HFFc6 (cell line): Measurements from ENCODE around the gene TSTD2. TPM values are rescaled to one million over a fixed set of nuclear protein-coding genes. Genes with fewer than 3 reads are reported as not detected.

Experiments
- DNase-seq: peaks from one replicate; pipeline ENCODE4 v3.0.0-alpha.2; 2018
- H3K27ac Mint-ChIP-seq: 2 replicates; pipeline ENCODE4 v1.8.0; 2020; ENCODE audit warnings: mild to moderate bottlenecking, mixed read lengths
- H3K27me3 Mint-ChIP-seq: 2 replicates; pipeline ENCODE4 v1.8.0; 2021; ENCODE audit warnings: mild to moderate bottlenecking, moderate library complexity, mixed read lengths; ENCODE audit not compliant: insufficient read depth
- H3K36me3 Mint-ChIP-seq: 2 replicates; pipeline ENCODE4 v1.8.0; 2021; ENCODE audit warnings: low read depth, mixed read lengths
- H3K4me1 Mint-ChIP-seq: 2 replicates; pipeline ENCODE4 v1.8.0; 2020; ENCODE audit warnings: low read depth, mixed read lengths
- H3K4me3 Mint-ChIP-seq: 2 replicates; pipeline ENCODE4 v1.8.0; 2020; ENCODE audit warnings: mild to moderate bottlenecking, moderate library complexity, mixed read lengths
- H3K9me3 Mint-ChIP-seq: 2 replicates; pipeline ENCODE4 v1.8.0; 2020; ENCODE audit warnings: mild to moderate bottlenecking, mixed read lengths
- total RNA-seq, 6 experiments: library from RNA; stranded (reverse); fragmentation: NEBNext Ultra II Directional; extraction: Animal tissue kit (Norgen Biotek cat#: 25700); gene quantifications; 2 replicates in 1 of 6; 3 replicates in 5 of 6; pipeline ENCODE4 v1.2.3, GENCODE V29; 2021
- TF ChIP-seq, protein P1 (sequence below): fragments of 200-600 bp; sonication (generic); IDR thresholded peaks from 2 replicates; pipeline ENCODE4 v1.5.0; 2021; ENCODE audit warnings: antibody characterized with exemption, mild to moderate bottlenecking

TSTD2 gene
- total RNA-seq, 6 experiments from 2014 or later = 7.0 to 10.7 (median 8.6) TPM

DNA sequence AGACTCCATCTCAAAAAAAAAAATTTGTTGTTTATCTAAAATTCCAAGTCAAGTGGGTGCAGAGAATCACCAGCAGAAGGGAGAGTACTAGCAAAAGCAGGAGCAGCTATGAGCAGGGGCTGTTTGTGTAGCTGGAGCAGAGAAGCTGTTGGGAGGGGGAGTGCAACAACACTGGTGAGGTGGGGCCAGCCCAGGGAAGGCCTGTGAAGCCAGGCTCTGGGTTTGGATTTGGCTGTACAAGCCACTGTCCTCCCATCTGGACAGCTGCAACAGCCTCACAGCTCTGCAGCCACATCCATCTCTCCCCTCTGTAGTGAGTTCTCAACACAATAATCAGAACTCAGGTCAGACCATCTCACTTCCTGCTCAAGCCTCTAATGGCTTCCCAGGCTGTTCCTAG is 72.3 kb downstream of the TSTD2 start:
- Mint-ChIP-seq H3K27ac (no peak overlapping the region), H3K36me3 (no peaks in the 10 kb centered on the region), H3K4me3 (no peak overlapping the region), H3K4me1 (peaks cover 19% of the 10 kb centered on the region), H3K27me3 (peaks cover 40% of the 10 kb centered on the region), H3K9me3 (no peaks in the 10 kb centered on the region)
- no peak for DNase-seq
- TF ChIP-seq, protein P1, sequence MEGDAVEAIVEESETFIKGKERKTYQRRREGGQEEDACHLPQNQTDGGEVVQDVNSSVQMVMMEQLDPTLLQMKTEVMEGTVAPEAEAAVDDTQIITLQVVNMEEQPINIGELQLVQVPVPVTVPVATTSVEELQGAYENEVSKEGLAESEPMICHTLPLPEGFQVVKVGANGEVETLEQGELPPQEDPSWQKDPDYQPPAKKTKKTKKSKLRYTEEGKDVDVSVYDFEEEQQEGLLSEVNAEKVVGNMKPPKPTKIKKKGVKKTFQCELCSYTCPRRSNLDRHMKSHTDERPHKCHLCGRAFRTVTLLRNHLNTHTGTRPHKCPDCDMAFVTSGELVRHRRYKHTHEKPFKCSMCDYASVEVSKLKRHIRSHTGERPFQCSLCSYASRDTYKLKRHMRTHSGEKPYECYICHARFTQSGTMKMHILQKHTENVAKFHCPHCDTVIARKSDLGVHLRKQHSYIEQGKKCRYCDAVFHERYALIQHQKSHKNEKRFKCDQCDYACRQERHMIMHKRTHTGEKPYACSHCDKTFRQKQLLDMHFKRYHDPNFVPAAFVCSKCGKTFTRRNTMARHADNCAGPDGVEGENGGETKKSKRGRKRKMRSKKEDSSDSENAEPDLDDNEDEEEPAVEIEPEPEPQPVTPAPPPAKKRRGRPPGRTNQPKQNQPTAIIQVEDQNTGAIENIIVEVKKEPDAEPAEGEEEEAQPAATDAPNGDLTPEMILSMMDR = no peak

GRCh38 chr9:97560154-97560553 is 73.0 kb downstream of the TSTD2 start:
- no peak for DNase-seq
- Mint-ChIP-seq H3K4me3 (no peak overlapping the region), H3K27ac (no peak overlapping the region), H3K27me3 (peaks cover 46% of the 10 kb centered on the region), H3K9me3 (no peaks in the 10 kb centered on the region), H3K36me3 (no peaks in the 10 kb centered on the region), H3K4me1 (peaks cover 19% of the 10 kb centered on the region)
- TF ChIP-seq, protein P1 = no peak

DNA sequence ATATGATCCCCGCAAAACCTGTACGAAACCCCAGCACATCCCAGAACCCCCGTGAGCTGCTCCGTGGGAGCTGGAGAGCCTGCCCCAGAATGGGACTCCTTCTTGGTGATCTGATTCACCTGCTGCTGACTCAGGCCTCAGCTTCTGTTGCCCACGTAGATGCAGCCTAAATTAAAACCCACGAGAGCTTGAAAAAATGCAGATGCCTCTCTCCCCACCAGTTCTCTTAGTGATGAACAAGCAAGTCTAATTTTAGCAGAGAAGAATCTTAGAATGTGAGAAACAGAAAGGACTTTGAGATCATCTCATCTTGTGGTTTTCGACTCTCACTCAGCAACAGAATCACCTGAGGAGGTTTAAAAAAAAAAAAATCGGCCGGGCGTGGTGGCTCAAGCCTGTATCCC is 74.1 kb downstream of the TSTD2 start:
- TF ChIP-seq, protein P1 = no peak
- no peak for DNase-seq
- Mint-ChIP-seq H3K27me3 (peaks cover 54% of the 10 kb centered on the region), H3K27ac (no peak overlapping the region; the same call in 1 of the 2 replicates), H3K4me3 (peak overlapping the region; percentile 0; the same call in 1 of the 2 replicates), H3K36me3 (no peaks in the 10 kb centered on the region), H3K9me3 (no peaks in the 10 kb centered on the region), H3K4me1 (peaks cover 10% of the 10 kb centered on the region)

DNA sequence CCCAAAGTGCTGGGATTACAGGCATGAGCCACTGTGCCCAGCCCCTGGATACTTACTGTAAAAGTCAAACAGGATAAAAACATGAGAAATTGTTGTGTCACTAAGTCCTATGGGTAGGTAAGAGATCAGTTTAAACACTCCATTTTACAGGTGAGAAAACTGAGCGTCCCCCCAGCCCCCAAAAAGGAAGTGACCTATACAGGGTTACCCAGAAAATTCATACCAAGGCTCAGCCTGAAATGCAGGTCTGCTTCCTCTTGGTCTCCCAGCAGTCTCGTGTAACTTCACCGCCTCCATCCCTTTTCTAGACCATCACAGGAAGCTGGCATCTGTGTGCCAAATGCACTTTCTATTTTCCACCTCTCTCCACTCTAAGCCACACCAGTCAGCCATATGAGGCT is 74.5 kb downstream of the TSTD2 start:
- peaks cover 57% of the 10 kb centered on the region for H3K27me3 Mint-ChIP-seq
- TF ChIP-seq, protein P1 = no peak
- no peaks in the 10 kb centered on the region for H3K9me3 Mint-ChIP-seq
- peak overlapping the region; percentile 0; the same call in 1 of the 2 replicates for H3K4me3 Mint-ChIP-seq
- H3K27ac Mint-ChIP-seq = no peak overlapping the region; the same call in 1 of the 2 replicates
- DNase-seq = no peak
- H3K4me1 Mint-ChIP-seq = peaks cover 7% of the 10 kb centered on the region
- no peaks in the 10 kb centered on the region for H3K36me3 Mint-ChIP-seq

GRCh38 chr9:97557606-97558095 is 75.5 kb downstream of the TSTD2 start:
- DNase-seq = no peak
- TF ChIP-seq, protein P1 = no peak
- H3K27me3 Mint-ChIP-seq = peaks cover 57% of the 10 kb centered on the region
- H3K36me3 Mint-ChIP-seq = no peaks in the 10 kb centered on the region
- no peak overlapping the region for H3K4me3 Mint-ChIP-seq
- no peak overlapping the region for H3K27ac Mint-ChIP-seq
- peaks cover 7% of the 10 kb centered on the region for H3K4me1 Mint-ChIP-seq
- H3K9me3 Mint-ChIP-seq = no peaks in the 10 kb centered on the region
